Stimulated activated CD8-positive, alpha-beta memory T cell treated with anti-CD3 and anti-CD28 coated beads, Interleukin-12 subunit alpha, Interleukin-12 subunit beta, amount 100 ng/mL, for 24 hours (primary cell): ENCODE results near the gene CD300C.
"Not testable (repeated sequence)": the region's sequence is repeated elsewhere in the genome, so short reads cannot be mapped to it uniquely, and the experiment has no call there.

Experiments used
- DNase-seq: peaks from one replicate; pipeline ENCODE4 v3.0.0-alpha.2; 2020; ENCODE audit errors: extremely low read depth

The CD300C gene

DNA sequence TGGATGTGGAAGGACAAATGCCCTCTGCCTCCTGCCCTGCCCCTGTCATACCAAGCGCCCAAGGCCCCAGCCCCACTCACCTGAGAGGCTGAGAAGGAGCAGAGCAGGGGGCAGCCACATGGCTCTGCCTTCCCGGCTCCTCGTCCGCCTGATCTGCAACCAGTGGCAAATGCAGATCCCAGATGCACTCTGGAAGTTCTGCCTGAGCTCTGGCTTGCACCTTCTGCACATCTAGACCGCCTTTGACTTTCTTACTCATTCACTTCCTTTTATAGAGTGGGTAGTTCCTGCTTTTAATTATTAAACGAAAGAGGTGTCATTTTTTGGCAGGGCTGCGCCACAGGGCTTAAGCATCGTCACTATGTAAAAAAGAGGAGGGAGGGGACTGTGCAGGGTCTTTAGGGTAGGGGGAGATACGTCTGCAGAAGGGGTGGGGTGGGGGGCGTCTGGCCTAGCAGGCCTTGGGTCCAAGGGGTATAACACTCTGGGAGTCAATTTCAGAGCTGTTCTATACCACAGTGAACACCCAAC, 14.6 kb downstream of the CD300C start, which contains the start of gene CD300LB:
Gene CD300LB (minus strand): TSS at position 245 of the 531 bp plus-strand sequence. CDS start 125 bp downstream, at position 120.
- no peak for DNase-seq

DNA sequence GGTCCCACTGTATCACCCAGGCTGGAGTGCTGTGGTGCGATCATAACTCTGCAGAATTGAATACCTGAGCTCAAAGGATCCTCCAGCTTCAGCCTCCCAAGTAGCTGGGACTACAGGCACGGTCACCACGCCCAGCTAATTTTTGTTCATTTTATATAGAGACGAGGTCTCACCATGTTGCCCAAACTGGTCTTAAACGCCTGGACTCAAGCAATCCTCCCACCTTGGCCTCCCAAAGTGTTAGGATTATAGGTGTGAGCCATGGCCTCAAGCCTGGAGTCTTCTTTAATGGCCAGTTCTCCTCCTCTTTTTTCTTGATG, 15.1 kb downstream of the CD300C start:
- DNase-seq: no peak

DNA sequence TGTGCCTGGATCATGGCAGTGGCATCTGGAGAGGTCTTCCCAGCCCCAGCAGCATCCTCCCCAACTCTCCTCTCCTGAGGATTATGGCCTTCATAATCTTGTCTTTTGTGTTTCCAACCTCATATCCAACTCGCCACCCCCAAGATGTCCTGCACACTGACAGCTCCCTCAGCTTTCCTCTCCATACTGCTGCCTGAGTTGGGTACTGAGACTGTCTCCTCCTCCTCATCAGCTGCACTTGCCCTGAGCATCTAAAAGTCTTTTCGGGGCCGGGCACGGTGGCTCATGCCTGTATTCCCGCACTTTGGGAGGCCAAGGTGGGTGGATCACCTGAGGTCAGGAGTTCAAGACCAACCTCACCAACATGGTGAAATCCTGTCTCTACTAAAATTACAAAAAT, 16.7 kb downstream of the CD300C start:
- no peak for DNase-seq

GRCh38 chr17:74528491-74529199, 17.3 kb downstream of the CD300C start:
- no peak for DNase-seq

GRCh38 chr17:74527756-74528155, 18.2 kb downstream of the CD300C start:
- DNase-seq: no peak

- DNase-seq: no peak
Measured at GRCh38 chr17:74527081-74527480, 18.8 kb downstream of the CD300C start.

DNA sequence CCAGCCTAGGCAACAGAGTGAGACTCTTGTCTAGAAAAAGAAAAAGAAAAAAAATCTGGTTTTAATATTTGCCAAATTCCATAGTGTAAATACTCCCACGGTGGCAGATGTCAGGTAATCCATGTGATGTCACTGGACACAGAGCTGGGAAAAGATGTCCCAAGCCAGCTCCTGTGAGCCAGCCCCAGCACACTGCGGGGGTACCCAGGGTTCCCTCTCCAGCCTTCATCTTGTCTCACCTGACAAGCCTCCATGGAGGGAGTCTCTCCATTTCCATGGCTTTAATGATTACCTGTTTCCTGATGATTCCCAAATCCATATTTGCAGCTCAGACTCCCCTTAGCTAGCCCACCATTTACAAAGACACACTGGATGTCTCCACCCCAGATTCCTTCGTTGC, 19.2 kb downstream of the CD300C start:
- no peak for DNase-seq

GRCh38 chr17:74525781-74526288, 20.1 kb downstream of the CD300C start:
- no peak for DNase-seq

DNA sequence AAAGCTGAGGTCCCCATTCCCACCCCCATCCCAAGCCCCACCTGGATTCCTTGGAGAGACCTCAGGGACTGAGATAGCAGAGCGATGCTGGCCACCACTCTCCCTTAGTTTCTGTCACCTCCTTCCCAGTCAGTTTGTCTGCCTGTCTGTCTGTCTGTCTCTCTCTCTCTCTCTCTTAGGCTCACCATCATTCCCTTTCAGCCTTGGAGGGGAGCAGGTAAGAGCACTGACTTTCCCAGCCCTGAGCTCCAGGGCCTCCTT, 20.5 kb downstream of the CD300C start:
- DNase-seq: no peak

- DNase-seq: no peak
Measured at GRCh38 chr17:74524653-74525464, 21.1 kb downstream of the CD300C start.

DNA sequence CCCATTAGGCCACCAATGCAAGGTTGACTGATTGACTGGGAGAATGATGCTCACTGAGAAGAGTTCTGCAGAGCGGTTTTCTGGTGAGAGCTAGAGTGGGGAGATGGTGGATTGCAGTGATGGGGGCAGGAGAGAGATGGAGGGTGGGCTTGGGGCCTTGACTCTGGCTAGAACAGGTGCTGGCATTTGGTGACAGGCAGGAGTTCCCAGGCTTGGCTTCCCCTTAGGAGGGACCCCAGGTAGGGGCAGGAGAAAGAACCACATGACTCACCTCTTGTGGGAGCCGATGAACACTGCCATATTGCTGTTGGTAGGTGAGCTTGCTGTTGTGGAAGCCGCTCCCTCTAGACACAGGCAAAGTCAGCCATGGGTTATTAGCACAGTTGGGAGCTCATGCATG, 22.6 kb downstream of the CD300C start:
- no peak for DNase-seq

DNA sequence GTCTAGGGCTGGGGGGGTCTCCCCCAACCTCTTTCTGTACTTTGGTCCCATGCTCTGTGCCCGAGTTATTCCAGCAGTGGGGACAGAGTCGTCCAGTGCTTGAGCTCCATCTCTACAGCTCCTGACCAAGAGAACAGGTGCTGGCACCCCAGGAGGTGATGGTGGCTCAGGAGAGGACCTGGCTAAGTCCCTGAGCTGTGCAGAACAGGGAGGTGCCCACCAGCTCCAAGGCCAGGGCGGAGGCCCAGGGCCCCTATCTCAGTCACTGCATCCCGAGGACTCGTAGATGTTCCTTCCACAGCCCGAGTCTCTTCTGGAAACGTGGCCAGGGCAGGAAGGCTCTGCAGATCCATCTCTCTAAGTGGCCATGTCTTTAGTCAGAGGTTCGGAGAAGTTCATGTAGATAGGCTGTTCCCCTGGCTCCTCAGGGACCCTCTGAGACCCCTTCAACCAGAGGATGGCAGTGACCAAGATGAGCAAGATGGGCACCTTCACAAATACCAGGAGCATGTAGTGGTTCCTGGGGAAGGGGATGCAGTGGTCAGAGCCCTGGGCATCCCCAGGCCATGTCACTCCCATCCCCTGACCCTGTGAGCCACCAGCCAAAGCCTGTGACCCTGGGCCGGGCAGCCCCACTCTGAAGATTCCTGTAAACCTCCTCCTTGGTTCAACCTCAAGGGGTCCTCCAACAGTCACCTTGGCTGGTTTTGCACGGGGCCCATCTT, 23.4 kb downstream of the CD300C start:
- DNase-seq: no peak

GRCh38 chr17:74521701-74522201, 24.2 kb downstream of the CD300C start:
- DNase-seq: no peak

DNA sequence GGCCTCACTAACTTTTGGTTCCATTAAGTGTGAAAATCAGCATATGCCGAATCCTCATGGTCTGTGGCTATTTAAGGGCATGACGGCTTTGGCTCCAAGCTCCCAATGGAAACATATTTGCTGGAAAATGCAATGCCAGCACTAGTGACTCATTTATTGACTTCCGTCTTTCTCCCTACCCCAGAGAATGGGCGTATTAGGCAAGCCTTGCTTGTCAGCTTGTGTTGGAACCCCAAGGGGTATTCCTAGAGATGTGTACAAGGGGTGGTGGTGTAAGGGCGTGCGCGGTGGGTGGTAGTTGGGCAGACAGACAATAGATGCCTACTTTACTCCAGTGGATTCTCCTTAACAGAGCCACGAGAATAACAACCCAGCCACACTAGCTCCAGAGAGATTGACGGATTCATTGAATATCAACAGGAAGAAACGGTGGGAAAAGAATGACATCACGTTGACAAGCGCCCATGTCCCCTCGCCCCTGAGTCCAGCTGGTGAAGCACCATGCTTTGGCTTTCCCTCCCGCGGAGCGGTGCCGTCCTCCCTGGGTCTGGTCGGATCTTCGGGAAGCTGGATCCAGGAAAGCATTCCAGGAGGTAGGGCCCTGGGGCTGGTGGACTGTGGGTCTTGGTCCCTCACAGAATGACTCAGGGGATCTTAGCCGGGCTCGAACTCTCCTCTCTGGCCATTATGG, 25.0 kb downstream of the CD300C start:
- no peak for DNase-seq

GRCh38 chr17:74520016-74520434, 25.9 kb downstream of the CD300C start:
- DNase-seq: no peak

DNA sequence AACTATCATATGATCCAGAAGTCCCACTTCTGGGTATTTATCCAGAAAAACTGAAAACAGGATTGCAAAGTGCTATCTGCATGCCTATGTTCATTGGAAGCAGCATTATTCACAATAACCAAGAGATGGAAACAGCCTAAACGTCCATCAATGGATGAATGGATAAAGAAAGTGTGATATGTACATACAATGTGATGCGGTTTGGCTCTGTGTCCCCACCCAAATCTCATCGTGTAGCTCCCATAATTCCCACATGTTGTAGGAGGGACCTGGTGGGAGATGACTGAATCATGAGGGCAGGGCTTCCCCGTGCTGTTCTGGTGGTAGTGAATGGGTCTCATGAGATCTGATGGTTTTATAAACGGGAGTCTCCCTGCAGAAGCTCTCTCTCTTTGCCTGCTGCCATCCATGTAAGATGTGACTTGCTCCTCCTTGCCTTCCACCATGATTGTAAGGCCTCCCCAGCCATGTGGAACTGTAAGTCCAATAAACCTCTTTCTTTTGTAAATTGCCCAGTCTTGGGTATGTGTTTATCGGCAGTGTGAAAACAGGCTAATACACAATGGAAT, 27.4 kb downstream of the CD300C start:
- not testable (repeated sequence) for DNase-seq

- no peak for DNase-seq
Measured at GRCh38 chr17:74516561-74517328, 29.2 kb downstream of the CD300C start.

GRCh38 chr17:74515941-74516340, 30.0 kb downstream of the CD300C start:
- DNase-seq: no peak

DNA sequence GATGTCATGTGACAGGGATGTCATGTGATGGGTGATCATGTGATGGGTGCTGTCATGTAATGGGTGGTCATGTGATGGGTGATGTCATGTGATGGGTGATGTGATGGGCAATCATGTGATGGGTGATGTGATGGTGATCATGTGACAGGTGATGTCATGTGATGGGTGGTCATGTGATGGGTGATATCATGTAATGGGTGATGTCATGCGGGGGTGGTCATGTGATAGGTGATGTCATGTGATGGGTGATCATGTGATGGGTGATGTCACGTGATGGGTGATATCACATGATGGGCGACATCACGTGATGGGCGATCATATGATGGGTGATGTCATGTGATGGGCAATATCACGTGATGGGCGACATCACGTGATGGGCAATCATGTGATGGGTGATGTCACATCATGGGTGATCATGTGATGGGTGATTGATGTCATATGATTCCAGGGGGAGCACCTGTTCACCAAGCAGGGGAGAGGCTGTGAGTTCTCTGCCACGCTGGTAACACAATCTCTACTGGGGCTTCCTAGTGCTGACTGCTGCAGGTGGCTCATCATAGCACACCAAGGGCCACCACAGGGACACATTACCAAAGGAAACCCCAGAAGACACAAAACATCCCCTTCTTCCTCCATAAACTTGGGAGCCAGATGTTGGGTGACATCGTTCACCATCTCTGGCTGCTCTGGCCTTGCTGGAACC, 31.1 kb downstream of the CD300C start:
- no peak for DNase-seq
